HepG2 (cell line): ENCODE measurements around the gene SLC22A7. TPM values are rescaled to one million over a fixed set of nuclear protein-coding genes. Genes with fewer than 3 reads are reported as not detected.

Experiments
- ADNP ChIP-seq: sonication (generic); formaldehyde crosslinking; IDR thresholded peaks from 2 replicates; pipeline ENCODE4 v1.4.0; 2020; ENCODE audit warnings: missing genetic modification reagents
- ARNTL ChIP-seq: sonication (generic); formaldehyde crosslinking; IDR thresholded peaks from 2 replicates; pipeline ENCODE4 v1.4.0; 2020; ENCODE audit warnings: mild to moderate bottlenecking, missing genetic modification reagents
- ELF3 ChIP-seq: IDR thresholded peaks from 2 replicates; pipeline ENCODE4 v1.6.1; 2016; ENCODE audit warnings: missing genetic modification reagents, missing compliant biosample characterization
- EP300 ChIP-seq, 3 experiments: sonication (generic) in 1 of 3; formaldehyde crosslinking in 1 of 3; IDR thresholded peaks; 2 replicates each; pipeline versions ENCODE4 v1.5.1 to v1.6.1; 2011 to 2020; ENCODE audit warnings: low read depth in 2 of 3, low read length in 2 of 3, borderline replicate concordance in 1 of 3, improper control_type of control experiment in 1 of 3, mild to moderate bottlenecking in 1 of 3, missing genetic modification reagents in 1 of 3, moderate library complexity in 1 of 3
- ETV5 ChIP-seq: IDR thresholded peaks from 2 replicates; pipeline ENCODE4 v1.6.1; 2018; ENCODE audit warnings: missing biosample characterization, missing genetic modification reagents, inconsistent platforms, borderline replicate concordance
- FOSL1 ChIP-seq: sonication (generic); formaldehyde crosslinking; IDR thresholded peaks from 2 replicates; pipeline ENCODE4 v1.9.0; 2021; ENCODE audit warnings: missing genetic modification reagents, borderline replicate concordance
- FOXP4 ChIP-seq: sonication (generic); formaldehyde crosslinking; IDR thresholded peaks from 2 replicates; pipeline ENCODE4 v1.4.0; 2020; ENCODE audit warnings: missing genetic modification reagents
- MXD1 ChIP-seq: sonication (generic); formaldehyde crosslinking; IDR thresholded peaks from 2 replicates; pipeline ENCODE4 v1.4.0; 2020; ENCODE audit warnings: mild to moderate bottlenecking, missing genetic modification reagents
- NAIF1 ChIP-seq: sonication (generic); formaldehyde crosslinking; IDR thresholded peaks from 2 replicates; pipeline ENCODE4 v1.5.0; 2020; ENCODE audit warnings: mild to moderate bottlenecking, missing genetic modification reagents, borderline replicate concordance
- TSC22D2 ChIP-seq: sonication (generic); formaldehyde crosslinking; IDR thresholded peaks from 2 replicates; pipeline ENCODE4 v1.5.1; 2020; ENCODE audit warnings: missing genetic modification reagents, mild to moderate bottlenecking, borderline replicate concordance
- U2AF1 ChIP-seq: fragments of 200-400 bp; formaldehyde crosslinking; optimal IDR thresholded peaks from 2 replicates; pipeline ENCODE3; 2017; ENCODE audit warnings: mild to moderate bottlenecking, low read depth, low read length
- ZHX2 ChIP-seq, 2 experiments: sonication (generic) in 1 of 2; formaldehyde crosslinking in 1 of 2; IDR thresholded peaks; 2 replicates each; pipeline versions ENCODE4 v1.6.1 to v1.9.0; 2014 to 2022; ENCODE audit warnings: antibody characterized with exemption in 1 of 2, borderline replicate concordance in 1 of 2, inconsistent platforms in 1 of 2, low read depth in 1 of 2, missing genetic modification reagents in 1 of 2
- ZNF10 ChIP-seq: sonication (generic); formaldehyde crosslinking; IDR thresholded peaks from 2 replicates; pipeline ENCODE4 v1.4.0; 2020; ENCODE audit warnings: mild to moderate bottlenecking, low read depth, missing genetic modification reagents, borderline replicate concordance
- ZNF12 ChIP-seq: sonication (generic); formaldehyde crosslinking; IDR thresholded peaks from 2 replicates; pipeline ENCODE4 v1.5.0; 2020; ENCODE audit warnings: missing genetic modification reagents
- ZNF121 ChIP-seq: sonication (generic); formaldehyde crosslinking; IDR thresholded peaks from 2 replicates; pipeline ENCODE4 v1.5.0; 2020; ENCODE audit warnings: mild to moderate bottlenecking, missing genetic modification reagents
- ZNF256 ChIP-seq: sonication (generic); formaldehyde crosslinking; conservative IDR thresholded peaks from 2 replicates; pipeline ENCODE4 v1.4.0; 2020; ENCODE audit warnings: missing genetic modification reagents
- ZNF30 ChIP-seq: sonication (generic); formaldehyde crosslinking; IDR thresholded peaks from 2 replicates; pipeline ENCODE4 v1.5.0; 2020; ENCODE audit warnings: mild to moderate bottlenecking, missing genetic modification reagents
- ZNF382 ChIP-seq: sonication (generic); formaldehyde crosslinking; IDR thresholded peaks from 2 replicates; pipeline ENCODE4 v1.5.0; 2020; ENCODE audit warnings: missing genetic modification reagents, mild to moderate bottlenecking, borderline replicate concordance
- polyA plus RNA-seq, 8 experiments: library from polyadenylated mRNA; depleted of rRNA in 3 of 8; stranded (reverse) in 7 of 8; unstranded in 1 of 8; fragments of >200 nt; fragmentation: Illumina TruSeq in 4 of 8; extraction: Trizol in 4 of 8; gene quantifications; 2 replicates each; pipeline versions ENCODE4 v1.2.1 to v1.2.3, GENCODE V29; 2011 to 2016; ENCODE audit warnings: low read depth in 4 of 8, missing spikeins in 1 of 8, mixed read lengths in 1 of 8; ENCODE audit not compliant: insufficient read depth in 1 of 8
- total RNA-seq, 5 experiments: library from RNA; depleted of rRNA; stranded (reverse); fragments of >200 nt; fragmentation: Illumina TruSeq; extraction: Trizol; gene quantifications; 2 replicates each; pipeline ENCODE4 v1.2.3, GENCODE V29; 2016; ENCODE audit warnings: low read depth in 1 of 5
- TF ChIP-seq, protein P1 (sequence below): sonication (generic); formaldehyde crosslinking; IDR thresholded peaks from 2 replicates; pipeline ENCODE4 v1.8.1; 2022; ENCODE audit warnings: mild to moderate bottlenecking, missing genetic modification reagents
- TF ChIP-seq, protein P2 (sequence below): IDR thresholded peaks from 2 replicates; pipeline ENCODE4 v1.6.1; 2016; ENCODE audit warnings: low read depth, borderline replicate concordance

Gene SLC22A7
- total and polyA plus RNA-seq, 2 of the 13 experiments (the other 11 are each of a cell fraction or from before 2014, with no cell fraction given), result 5.3 to 22.6 TPM

- TF ChIP-seq, protein P1, sequence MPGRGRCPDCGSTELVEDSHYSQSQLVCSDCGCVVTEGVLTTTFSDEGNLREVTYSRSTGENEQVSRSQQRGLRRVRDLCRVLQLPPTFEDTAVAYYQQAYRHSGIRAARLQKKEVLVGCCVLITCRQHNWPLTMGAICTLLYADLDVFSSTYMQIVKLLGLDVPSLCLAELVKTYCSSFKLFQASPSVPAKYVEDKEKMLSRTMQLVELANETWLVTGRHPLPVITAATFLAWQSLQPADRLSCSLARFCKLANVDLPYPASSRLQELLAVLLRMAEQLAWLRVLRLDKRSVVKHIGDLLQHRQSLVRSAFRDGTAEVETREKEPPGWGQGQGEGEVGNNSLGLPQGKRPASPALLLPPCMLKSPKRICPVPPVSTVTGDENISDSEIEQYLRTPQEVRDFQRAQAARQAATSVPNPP (CRISPR knock-in tag), result no peak
- TF ChIP-seq, protein P2, sequence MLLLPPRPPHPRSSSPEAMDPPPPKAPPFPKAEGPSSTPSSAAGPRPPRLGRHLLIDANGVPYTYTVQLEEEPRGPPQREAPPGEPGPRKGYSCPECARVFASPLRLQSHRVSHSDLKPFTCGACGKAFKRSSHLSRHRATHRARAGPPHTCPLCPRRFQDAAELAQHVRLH, result no peak
- TF ChIP-seq FOXP4 (no peak), ARNTL (no peak), ZNF121 (CRISPR knock-in tag) (no peak), TSC22D2 (CRISPR knock-in tag) (0 out of 2 replicates have a peak, but pooled peaks have one; percentile 3), U2AF1 (peak; percentile 53), EP300 (IDR thresholded peaks at IDR 0.05; ENCODE audit: low read depth in 2 of 2, low read length in 2 of 2) (no peak), EP300 (CRISPR knock-in tag; IDR thresholded peaks at IDR 0.05; ENCODE audit: borderline replicate concordance) (no peak), ETV5 (CRISPR knock-in tag) (peak; percentile 33; the same call in 1 of the 2 replicates), ZNF382 (no peak), NAIF1 (CRISPR knock-in tag) (no peak), ZNF256 (CRISPR knock-in tag) (no peak), ZNF10 (CRISPR knock-in tag) (no peak), ZHX2 (IDR thresholded peaks at IDR 0.05; ENCODE audit: low read depth) (no peak), ZHX2 (CRISPR knock-in tag; IDR thresholded peaks at IDR 0.05; ENCODE audit: borderline replicate concordance) (no peak), ZNF30 (CRISPR knock-in tag) (no peak), MXD1 (CRISPR knock-in tag) (no peak), ZNF12 (CRISPR knock-in tag) (no peak), FOSL1 (CRISPR knock-in tag) (no peak), ADNP (CRISPR knock-in tag) (0 out of 2 replicates have a peak, but pooled peaks have one; percentile 19), ELF3 (CRISPR knock-in tag) (peak; percentile 69)
Measured at GRCh38 chr6:43273707-43274106, 24.4 kb upstream of the SLC22A7 start (continued).
